GM18498 (cell line): ENCODE results near the gene UBL7.
"Not testable (repeated sequence)": the region's sequence is repeated elsewhere in the genome, so short reads cannot be mapped to it uniquely, and the experiment has no call there.

Experiments used
- ATAC-seq: cut with Tn5 transposase; IDR thresholded peaks from one replicate; pipeline ENCODE4 v1.9.1; 2021; ENCODE audit warnings: mild to moderate bottlenecking, moderate library complexity; ENCODE audit not compliant: unreplicated experiment

The UBL7 gene

GRCh38 chr15:74464216-74464615 is 3.3 kb upstream of the UBL7 start:
- ATAC-seq = no peak

GRCh38 chr15:74463634-74464033 is 2.7 kb upstream of the UBL7 start:
- no peak for ATAC-seq

- ATAC-seq = no peak
These were observed 1.0 kb upstream of the UBL7 start for GRCh38 chr15:74461847-74462511.

- ATAC-seq = no peak
These were observed 662 bp downstream of the UBL7 start for GRCh38 chr15:74460298-74460697.

- ATAC-seq = not testable (repeated sequence)
These were observed 1.2 kb downstream of the UBL7 start for GRCh38 chr15:74459798-74460197.

GRCh38 chr15:74458473-74458872 is 2.5 kb downstream of the UBL7 start:
- no peak for ATAC-seq

GRCh38 chr15:74457036-74457435 is 3.9 kb downstream of the UBL7 start:
- not testable (repeated sequence) for ATAC-seq

- no peak for ATAC-seq
These were observed 6.0 kb downstream of the UBL7 start for GRCh38 chr15:74454764-74455500.

GRCh38 chr15:74453925-74454763 is 6.8 kb downstream of the UBL7 start:
- ATAC-seq = no peak

GRCh38 chr15:74451861-74452835 is 8.8 kb downstream of the UBL7 start:
- no peak for ATAC-seq

- no peak for ATAC-seq
These were observed 9.6 kb downstream of the UBL7 start for GRCh38 chr15:74451322-74451721.

- no peak for ATAC-seq
These were observed 11.2 kb downstream of the UBL7 start for GRCh38 chr15:74449643-74450205.

GRCh38 chr15:74449095-74449494 is 11.9 kb downstream of the UBL7 start:
- no peak for ATAC-seq

- ATAC-seq = no peak
These were observed 14.9 kb downstream of the UBL7 start for GRCh38 chr15:74445816-74446763.

GRCh38 chr15:74444106-74445062 is 16.6 kb downstream of the UBL7 start:
- no peak for ATAC-seq

GRCh38 chr15:74443100-74443909 is 17.7 kb downstream of the UBL7 start:
- no peak for ATAC-seq

- ATAC-seq = no peak
These were observed 18.4 kb downstream of the UBL7 start for GRCh38 chr15:74442604-74443003.
